GM19455 (cell line): Measurements from ENCODE around the gene GIMAP2.
"Not testable (repeated sequence)": the region's sequence is repeated elsewhere in the genome, so short reads cannot be mapped to it uniquely, and the experiment has no call there.

Source experiments
- ATAC-seq: cut with Tn5 transposase; IDR thresholded peaks from one replicate; pipeline ENCODE4 v1.9.1; 2021; ENCODE audit not compliant: unreplicated experiment

GIMAP2 gene

DNA sequence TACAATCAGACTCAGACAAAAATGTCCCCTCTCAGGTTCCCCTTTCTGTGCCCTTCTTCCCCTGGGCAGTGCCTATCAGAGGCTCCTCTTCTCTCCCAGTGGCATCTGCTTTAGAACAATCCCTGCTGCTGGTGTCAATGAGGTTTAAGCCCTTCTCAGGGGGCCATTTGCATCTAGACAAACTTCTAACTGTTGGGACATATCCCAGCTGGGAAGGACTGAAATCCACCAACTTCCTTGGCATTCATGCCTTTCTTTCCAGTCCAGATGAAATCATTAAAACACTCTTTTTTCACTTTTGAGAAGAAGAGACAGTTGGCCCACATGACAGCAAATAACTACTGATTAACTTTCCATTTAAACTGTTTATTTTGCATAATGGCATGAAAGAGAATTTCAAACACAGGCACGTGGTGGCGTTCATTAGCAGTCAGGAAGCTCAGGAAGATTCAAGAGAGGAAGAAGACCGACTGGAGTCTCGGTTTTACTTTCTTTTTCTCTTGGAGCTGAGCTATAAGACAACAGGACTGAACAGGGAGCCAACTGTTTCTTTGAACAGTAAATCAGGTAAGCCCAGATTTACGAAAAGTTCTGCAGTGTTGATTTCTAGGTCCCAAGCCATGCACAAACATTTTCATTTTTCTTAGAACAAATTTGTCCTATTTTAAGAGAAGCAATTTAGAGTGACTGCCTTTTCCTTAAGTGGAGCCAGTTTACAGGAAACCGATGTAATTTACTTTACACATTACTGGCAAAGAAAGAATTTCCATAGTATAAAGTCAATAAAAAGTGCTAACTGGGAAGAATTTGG, at the start of gene GIMAP2:
Gene GIMAP2 (plus strand): TSS at position 488 of the 811 bp plus-strand sequence. CDS start 1,354 bp downstream, outside the sequence.
- peak; percentile 96 for ATAC-seq

DNA sequence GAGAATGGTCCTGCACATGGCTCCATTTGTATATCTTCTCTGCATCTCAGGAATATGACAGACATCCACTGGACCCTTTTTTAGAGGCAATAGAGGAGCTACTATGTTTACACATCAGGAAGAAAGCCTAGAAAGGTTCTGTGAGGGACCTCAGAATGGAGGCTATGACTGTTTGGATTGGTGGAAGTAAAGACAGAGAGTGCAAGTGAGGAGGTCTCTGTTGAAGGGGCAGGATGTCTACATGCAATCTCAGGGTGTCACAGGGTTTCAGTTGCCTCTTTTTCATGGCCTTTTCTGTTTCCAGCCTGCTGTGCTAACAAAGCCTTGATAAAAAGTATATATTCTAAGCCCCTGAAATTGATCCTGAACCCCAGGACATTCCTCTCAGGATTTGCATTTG, 43.7 kb upstream of the GIMAP2 start:
- no peak for ATAC-seq

DNA sequence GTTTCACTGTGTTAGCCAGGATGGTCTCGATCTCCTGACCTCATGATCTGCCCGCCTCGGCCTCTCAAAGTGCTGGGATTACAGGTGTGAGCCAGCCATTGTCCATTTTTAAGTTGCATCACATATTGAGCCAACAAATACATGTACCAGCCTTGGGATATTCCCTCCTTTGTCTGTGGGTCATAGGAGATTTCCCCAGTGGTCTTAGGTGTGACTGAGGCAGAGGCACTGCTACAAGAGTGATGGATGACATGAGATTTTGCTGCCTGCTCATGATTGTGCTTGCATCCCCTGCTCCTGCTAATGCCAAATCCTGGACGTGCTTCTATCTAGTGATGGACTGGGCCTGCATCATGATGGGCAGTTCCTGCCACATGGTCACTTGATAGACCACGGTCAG, 42.6 kb upstream of the GIMAP2 start:
- ATAC-seq, result no peak

DNA sequence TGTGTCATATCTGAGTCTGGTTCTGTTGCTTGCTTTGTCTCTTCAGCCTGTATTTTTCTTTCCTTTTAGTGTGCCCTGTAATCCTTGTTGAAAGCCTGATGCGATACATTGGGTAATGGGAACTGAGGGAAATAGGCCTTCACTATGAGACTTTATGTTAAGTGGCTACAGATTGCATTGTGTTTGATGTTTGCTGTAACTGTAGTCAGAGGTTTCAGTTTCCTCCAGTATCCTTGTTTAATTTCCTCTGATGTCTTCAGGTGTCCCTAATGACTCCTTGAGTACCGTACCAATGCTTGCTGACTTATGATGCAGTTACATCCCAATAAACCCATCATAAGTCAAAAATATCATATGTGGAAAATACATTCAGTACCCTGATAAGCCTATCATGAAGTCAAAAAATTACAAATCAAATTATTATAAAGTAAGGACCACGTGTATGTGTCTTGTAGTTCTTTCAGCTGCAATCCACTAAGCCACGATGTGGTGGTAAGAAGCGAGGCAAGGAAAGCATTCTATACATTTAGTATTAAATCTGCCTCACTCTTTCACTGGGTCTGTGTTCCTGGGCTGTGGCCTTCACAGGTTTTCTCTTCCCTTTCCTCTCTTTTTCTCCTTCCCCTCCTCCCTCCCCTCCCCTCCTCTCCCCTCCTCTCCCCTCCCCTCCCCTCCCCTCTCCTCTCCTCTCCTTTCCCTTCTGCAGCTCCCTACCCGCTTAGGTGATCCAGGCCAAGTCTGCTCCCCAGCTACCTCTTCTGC, 40.1 kb upstream of the GIMAP2 start:
- ATAC-seq, result no peak

DNA sequence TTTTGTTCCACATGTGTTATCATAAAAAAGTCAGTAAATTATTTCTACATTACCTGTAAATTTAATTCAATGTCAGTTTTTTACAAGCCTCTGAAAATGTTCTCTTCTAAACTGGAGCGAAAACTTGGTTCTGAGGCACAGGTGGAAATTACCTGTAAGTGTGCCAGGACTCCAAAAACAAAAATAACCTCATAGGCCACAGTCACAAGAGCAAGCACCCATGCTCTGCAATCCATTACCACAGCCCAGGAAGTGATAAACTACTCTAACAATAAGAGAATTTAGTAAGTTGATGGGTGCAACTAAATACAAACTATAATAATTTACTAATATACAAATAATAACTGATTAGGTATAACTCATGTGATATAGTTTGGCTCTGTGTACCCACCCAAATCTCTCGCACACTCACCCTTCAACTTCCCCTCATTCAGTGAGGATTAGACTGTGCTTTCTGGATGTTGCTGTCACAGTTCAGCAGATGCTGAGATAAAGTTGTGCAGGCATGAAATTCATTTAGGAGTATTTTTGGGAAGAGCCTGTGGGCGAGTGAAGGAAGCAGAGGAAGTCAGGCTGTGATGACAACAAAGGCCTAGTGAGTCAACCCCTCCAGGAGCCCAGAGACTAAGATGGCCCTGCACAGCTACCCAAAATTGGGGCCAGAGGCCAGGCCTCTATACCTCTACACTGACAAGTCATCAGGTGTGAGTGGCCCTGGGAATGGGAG, 37.0 kb upstream of the GIMAP2 start:
- no peak for ATAC-seq

DNA sequence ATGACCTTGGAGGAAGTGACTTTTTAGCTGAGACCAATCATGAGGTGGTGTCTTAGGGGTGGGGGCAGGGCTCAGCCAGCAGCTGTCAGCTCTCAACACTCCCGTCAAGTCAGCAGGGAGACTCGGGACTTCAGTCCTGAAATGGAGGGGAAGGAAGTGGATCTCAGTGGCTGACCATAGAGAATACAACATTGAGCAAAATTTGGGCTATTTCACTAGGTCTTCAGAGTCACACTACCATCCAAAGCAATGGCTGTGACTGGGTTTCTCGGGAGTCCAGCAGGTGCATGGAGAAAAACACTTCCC, 36.5 kb upstream of the GIMAP2 start:
- ATAC-seq, result no peak

DNA sequence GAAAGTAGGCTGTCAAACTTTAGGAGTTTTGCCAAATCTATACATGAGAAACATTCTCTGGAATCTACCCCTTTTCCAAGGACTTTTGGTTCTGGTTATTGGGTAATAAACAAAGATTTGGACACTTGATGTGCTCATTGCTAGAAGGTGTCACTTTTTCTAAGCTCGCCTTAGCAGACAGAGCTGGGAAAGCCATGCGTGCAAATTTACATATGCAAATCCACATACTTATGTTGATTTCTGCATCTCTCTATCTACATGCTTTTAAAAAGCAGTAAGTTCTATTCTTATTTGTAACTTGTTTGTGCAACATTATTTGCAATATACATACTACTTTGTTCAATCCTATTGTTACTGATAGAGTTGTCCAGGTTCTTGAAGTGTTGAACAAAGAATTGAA, 30.8 kb upstream of the GIMAP2 start:
- no peak for ATAC-seq

DNA sequence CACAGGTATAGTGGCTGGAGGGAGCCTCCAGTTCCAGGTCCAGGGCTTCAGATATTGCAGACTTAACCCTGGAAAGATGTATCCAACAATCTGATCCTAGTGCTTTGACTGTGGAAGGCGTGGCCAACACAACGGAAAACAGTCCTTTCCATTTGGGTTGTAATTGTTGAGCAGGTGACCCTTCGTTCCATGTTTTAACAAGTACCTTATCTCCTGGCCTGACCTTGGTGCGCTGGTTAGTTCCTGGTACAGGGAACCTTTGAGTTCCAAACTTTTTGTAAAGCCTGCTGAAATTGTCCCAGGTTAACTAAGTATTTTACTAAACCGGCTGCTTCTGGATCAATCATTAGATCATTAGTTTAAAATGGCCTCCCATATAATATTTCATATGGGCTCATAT, 29.5 kb upstream of the GIMAP2 start:
- ATAC-seq, result no peak

DNA sequence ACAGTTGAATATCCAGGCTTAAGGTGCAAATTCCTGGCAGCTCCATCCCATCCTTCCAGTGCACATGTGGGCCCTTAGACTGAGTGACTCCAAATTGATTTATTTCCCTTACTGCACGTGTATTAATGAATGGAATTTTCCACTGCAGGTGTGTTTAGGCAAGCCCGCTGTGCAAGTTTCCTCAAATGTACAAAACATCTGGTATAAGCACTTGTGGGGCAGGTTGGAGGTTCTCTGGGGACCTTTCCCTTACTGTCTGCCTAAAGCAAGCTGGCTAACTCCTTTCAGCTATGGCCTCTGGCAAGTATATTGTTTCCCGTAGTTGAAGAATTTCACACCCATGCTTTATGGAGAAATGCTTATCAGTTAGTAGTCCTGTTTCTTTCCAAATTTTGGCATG, 28.0 kb upstream of the GIMAP2 start:
- ATAC-seq, result no peak

DNA sequence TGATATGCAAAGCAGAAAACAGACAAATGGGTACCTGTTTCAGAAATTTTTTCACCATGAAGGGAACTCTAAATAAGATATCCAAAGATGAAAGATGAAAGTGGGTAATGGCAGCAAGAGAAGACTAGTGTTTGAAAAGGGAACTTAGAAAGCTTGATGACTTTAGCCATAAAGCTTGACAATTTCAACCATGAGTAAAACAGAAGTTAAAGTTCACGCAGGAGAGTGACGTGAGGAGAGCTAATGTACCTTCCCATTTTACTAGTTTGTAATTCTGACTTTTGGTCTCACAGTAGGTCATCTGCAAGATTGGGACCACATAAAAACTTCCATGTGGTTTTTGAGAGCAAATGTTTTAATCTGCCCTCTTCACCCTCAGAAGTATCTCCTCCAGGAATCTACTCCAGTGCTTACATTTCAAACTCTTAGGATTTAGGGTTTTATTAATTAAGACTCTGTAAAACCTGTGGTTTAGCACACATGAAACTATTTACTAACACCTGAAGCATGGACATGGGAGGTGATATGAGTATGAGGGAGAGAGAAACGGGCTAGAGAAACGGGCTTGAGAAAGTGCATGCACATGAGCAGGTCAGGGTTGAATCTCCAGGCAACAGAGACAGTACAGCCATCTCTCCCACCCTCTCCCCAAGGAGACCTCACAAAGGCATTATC, 24.4 kb upstream of the GIMAP2 start:
- ATAC-seq, result no peak

DNA sequence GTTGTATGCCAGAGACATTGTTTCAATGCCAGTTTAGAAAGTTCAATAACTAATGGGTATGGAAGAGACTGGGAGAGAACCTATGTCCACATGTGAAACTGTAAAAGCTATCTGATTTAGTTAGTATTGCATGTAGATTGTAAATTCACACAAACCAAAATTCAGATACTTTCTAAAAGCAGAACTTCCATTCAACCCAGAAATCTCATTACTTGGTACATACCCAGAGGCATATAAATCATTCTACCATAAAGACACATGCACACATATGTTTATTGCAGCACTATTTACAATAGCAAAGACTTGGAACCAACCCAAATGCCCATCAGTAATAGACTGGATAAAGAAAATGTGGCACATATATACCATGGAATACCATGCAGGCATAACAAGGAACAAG, 22.7 kb upstream of the GIMAP2 start:
- not testable (repeated sequence) for ATAC-seq

DNA sequence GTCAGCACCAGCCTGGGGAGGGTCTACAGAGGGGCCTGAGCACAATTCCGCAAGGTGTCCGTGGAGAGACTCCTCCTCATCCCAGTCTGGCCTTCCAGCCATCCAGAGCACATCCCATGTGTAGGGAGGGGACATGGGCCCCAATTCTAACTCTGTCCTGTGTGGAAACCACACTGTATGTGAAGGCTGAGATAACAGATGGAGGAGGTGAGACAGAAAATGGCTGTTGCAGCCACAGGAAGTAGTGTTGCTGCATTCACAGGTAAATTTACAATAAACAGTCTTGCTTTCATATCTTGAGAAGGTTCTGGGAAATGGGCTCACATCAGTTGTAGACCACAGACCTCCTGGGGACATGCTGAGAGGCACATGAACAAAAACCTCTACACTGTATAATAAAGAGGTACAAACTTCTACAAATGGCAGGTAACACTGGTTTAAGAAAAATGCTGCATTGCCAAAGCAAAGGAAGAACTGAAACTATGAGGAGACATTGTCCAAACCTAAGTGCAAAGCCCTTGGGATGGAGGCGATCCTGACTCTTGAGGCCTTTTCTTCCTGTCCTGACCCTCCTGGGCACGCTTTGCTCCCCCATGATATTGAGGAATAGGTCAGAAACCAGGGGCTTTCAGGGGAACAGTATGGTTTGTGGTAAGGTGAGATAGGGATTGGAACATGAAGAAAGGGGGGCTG, 21.6 kb upstream of the GIMAP2 start:
- no peak for ATAC-seq

DNA sequence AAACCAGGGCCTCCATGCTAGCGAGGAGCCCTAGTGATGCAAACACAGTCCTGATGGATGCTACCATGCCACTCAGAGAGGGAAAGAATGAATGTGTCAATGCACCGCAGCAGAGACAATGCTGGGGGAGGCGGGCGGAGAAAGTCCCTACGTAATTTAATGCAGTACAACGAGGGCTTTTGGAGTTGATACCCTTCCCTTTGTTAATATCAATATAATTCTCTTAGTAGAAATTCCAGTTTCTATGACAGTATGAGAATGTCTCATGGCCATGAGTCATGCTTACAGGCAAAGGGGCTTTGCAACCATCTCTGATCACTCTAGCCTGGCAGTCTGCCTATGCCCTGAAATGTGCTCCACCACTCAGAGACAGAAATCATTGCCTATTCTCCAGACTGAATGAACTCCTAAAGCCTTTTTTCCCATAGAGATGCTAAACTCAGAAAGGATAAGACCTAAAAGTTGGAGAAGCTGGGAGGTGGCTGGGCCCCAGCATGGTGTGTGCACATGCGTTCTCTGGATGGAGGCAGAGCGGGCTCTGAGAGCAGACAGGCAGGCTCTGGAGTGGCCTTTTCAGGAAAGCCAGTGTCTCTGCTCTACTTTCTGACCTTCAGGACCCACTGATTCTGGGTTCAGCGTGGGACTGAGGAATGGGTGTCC, 20.3 kb upstream of the GIMAP2 start:
- ATAC-seq, result no peak

DNA sequence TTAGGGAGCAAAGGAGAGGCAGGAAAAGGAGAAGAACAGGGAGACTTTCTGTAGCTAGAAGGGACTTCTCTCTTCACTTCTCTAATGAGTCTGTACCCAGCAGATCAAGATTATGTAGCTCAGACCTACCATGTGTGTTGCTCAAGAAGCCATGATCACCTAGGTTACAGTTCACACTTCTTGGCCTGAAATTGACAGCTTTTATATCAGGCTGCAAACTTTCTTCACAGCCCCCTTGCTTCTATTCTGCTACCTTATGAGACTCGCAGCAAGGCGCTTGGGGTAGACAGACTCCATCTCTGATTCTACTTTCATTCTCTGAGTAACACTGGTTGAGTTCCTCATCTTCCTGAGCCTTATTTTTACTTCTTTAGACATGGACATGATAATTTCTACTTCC, 19.6 kb upstream of the GIMAP2 start:
- no peak for ATAC-seq

DNA sequence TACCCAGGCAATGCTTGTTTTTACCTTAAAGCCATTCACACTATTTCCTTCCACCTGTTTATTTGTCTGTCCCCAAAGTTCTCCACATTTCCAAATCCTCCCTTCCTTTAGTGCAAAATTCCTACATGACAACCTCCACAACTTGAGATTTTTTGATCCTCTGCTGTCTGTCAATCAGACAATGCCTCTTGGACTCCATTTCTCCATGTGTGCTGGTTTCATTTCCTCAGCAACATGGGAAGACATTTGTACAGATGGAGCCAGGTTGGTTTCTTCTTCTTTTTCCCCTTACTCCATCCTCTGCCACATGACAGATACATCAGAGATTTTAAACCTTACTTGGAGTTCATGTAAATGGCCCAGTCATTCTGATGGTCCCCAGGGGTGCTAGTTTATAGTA, 19.1 kb upstream of the GIMAP2 start:
- ATAC-seq, result no peak

DNA sequence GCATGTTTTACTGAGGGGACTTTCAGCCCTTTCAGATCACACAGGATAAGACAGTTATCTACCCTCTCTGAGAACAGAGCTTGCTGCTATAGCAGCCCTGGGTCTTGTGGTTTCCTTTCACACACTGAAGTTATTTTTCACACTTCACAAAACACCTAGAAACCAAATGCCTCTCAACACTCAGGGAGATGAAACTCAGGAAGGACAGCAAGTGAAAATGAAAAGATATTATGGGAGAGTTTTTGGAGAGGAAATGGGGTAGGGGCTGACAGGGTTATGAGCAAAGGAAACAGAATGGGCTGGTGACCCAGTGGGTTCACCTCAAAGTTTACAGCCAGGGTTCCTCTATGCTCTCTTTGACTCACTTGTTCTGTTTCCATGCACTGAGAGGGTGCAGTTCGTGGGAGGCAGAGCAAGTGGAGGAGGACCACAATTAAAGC, 17.0 kb upstream of the GIMAP2 start:
- peak; percentile 83 for ATAC-seq

DNA sequence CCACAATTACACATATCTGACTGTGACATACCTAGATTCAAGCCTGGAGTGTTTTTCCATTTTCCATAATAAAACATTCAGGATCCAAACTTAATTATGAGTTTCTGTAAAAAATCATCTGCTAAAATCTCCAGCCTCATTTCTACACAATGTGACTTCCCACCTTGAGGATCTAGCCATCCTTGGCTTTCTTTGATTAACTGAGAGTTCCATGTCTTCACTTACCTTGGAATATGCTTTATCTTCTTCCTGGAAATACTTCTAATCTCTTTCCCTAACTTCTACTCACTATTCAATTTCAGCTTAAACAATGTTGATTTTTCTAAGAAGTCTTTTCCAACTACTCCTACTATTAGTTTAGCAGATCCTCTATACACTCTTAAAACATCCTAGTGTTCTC, 16.5 kb upstream of the GIMAP2 start:
- no peak for ATAC-seq

DNA sequence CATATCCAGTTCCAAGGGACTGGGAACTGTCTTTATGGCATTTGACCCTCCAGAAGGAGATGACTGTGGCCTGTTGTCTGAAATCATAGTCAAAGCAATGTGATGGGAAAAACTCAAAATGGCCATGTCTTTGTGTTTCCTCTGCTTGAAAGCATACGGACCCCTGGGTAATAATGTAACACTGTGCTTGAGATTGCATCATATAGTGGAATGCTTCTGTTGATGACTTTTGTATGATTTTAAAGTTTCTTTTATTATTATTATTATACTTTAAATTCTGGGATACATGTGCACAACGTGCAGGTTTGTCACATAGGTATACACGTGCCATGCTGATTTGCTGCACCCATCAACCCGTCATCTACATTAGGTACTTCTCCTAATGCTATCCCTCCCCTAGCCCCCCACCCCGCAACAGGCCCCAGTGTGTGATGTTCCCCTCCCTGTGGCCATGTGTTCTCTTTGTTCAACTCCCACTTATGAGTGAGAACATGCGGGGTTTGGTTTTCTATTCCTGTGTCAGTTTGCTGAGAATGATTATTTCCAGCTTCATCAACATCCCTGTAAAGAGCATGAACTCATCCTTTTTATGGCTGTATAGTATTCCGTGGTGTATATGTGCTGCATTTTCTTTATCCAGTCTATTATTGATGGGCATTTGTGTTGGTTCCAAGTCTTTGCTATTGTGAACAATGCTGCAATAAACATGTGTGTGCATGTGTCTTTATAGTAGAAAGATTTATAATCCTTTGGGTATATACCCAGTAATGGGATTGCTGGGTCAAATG, 13.5 kb upstream of the GIMAP2 start:
- ATAC-seq, result not testable (repeated sequence)

DNA sequence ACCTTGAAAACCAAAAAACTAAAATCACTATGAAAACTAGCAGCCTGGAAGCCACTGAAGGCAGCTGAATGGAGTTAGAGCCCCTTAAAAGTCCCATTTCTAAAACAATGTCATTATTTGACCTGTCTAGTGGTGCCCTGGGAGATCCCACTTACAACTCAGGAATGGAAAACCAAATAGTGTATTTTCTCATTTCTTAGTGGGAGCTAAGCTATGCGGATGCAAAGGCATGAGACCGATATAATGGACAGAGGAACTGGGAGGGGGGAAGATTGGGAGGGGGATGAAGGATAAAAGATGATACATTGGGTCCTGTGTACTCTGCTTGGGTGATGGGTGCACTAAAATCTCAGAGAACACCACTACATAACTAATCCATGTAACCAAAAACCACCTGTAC, 9.8 kb upstream of the GIMAP2 start:
- ATAC-seq, result no peak
